HG03159 (cell line): Measurements from ENCODE around the gene MPZ.

Source experiments
- ATAC-seq: cut with Tn5 transposase; IDR thresholded peaks from one replicate; pipeline ENCODE4 v1.9.1; 2021; ENCODE audit warnings: mild to moderate bottlenecking, moderate library complexity; ENCODE audit not compliant: unreplicated experiment

The MPZ gene

DNA sequence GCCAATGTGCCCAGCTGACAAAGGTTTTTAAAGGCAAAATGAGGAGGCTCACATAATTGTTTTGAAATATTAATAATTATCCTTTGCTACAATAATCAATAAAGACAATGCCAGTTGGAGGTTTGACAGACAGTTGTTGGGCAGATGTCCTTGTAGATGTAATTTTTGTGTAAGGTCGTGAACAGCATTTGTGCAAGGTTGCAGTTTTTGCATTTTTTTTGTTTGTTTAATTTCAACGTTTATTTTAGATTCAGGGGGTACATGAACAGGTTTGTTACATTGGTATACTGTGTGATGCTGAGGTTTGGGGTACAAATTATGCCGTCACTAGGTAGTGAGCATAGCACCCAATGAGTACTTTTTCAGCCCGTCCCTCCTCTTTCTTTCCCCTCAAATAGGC is 9.3 kb downstream of the MPZ start:
- ATAC-seq: no peak

DNA sequence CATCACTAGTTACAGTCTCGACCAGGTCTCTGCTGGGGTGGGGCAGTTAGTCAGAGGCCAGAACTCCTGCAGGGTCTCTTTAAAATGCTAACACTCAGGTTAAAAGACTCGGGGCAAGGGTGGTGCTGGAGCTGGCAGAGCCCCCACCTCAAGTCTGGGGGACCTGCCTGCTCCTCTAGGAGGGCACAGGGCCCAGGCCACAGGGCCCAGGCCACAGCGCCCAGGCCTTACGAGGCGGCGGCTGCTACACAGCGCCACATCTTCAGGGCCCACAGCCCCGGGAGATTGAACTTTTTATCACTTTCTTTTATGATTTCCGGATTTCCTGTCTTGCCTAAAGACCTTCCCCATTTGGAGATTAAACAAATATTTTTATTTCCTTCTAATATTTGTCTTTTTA is 10.4 kb downstream of the MPZ start:
- no peak for ATAC-seq

DNA sequence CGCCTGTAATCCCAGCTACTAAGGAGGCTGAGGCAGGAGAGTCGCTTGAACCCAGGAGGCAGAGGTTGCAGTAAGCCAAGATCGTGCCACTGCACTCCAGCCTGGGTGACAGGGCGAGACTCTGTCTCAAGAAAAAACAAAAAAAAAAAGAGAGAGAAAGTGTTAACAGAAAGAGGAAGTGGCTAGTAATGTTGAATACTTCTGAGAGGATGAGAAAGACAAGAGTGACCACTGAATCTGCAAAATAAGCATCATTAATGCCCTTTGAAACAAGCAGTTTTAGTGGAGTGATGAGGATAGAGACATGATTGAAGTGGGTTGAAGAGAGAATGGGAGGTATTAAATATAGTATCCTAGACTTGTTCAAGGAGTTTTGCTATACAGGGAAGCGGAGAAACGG is 11.7 kb downstream of the MPZ start:
- no peak for ATAC-seq

DNA sequence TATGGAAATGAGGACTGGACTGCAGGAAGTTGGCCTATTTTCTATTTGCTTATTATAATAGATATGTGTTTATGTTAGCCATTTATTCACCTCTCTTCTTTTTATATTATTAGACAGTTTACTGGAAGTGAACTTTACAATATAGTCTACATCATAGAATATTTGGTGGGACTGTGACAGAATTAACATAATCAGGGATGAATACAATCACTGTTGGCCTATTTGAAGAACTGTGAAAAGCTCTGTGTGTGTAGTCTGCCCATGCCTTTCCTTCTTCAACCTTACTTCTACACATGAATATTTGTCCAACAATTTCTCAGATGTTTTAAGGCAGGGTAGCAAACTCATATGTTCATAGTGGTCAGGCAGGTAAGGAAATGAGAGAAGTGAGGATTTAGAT is 12.4 kb downstream of the MPZ start:
- ATAC-seq: no peak

DNA sequence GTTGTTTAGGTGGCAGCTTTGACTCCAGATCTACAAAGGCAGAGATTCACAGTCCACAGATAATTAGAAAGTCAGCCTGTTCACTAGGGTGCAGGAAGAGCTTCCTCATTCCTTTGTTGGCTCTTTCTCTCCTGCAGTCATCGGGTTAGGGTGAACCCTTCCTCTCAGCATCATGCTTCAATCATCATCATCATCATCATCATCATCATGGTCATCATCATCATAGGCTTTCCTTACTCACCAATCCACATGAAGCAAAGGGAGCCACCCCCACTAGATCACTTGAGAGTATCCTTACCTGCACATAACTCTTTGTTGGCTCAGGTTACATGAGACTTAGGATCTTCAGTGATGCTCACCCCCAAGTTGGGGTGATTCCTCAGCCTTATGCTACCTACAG is 19.0 kb downstream of the MPZ start:
- no peak for ATAC-seq

DNA sequence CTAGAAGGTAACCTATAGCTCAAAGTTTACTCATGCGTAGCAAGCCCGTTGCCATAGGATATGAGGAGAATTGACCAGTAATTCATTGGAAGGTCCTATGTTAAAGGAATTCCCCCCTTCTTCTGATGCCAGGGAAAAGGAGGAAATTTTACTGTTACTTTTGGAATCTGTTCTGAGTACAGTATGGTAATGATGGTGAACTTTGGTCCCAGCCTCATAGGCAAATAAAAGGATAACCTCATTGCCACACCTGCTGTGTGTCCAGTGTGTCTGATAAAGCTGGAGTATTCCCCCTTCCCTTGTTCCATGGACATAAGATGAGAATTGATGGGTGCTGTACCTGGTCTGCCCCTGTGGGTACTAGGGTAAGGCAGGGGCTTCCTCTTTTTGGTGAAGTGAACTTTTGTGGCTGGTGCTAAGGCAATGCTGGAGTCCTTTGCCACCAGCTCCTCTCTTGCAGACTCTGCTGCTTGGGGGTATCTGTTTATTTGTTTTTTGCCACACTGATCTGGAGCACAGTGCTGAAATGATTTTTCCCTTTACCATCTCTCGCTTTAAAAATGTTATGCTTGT is 22.2 kb downstream of the MPZ start:
- ATAC-seq: no peak

DNA sequence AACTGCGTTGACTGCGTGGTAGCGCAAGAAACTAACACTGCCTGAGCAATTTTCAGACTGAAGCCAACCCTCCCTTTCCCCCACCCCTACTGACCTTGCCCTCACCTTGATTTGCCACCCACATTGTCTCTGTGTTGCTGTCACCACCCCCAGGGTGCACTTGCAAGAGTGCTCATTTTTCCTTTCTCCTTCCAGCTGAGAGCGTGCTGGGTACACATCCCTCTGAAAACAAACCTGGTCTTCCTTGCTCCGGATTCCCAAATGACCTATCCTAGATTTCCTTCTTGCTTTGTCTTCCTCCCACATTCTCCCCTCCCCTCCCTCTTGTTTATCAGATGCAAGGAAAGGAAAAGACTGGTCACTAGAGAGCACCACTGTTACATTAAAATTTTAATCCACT is 24.2 kb downstream of the MPZ start:
- no peak for ATAC-seq

DNA sequence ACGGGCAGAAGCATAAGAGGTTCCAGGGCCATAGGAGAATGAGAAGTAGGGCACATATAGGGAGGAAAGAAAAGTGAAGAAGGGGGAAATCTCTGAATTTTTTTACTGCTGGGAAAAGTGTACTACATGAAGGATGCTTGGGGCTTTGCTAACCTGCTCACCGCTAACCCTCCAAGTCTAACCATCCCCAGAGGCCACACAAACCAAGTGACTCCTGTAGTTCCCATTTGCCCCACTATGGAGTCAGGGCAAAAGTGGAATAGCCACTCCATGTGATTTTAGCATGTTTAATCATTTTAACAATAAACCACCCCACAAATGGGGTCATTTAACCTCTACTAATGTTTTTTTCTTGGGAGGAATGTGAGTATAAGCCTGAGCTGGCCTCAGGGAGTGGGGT is 24.7 kb downstream of the MPZ start:
- no peak for ATAC-seq

DNA sequence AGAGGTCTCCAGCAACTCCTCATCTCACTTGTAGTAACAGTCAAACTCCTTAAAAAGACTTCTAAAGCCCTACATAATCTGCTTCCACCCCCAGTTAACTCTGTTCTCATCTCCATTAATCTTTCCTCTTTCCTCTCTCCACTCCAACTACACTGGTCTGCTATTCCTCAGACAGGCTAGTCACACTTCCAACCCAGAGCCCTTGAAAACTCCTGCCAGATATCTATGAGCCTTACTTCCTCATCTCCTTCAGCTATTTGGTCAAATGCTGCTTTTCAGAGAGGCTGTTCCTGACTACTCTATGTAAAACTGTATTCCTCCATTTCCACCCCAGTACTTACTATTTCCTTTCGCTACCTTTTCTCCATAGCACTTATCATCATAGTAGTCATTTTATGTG is 26.8 kb downstream of the MPZ start:
- no peak for ATAC-seq

DNA sequence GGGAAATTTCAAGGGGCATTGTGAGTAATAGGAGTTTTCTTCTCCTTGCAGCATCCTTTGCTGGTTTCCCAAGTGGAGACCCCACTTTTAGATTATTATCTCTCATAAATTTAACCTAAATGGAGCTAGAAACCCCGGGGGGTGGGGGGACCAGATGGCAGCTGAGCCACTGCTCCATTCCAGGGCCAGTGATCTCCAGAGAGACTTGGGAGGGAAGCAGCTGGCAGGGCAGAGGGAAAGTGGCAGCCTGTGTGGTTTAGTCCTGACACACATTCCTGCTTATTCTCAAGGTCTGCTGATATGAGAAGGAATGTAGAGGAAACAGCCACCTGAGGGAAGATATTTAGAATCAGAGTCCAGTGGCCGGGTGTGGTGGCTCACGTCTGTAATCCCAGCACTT is 34.9 kb downstream of the MPZ start:
- ATAC-seq: no peak

DNA sequence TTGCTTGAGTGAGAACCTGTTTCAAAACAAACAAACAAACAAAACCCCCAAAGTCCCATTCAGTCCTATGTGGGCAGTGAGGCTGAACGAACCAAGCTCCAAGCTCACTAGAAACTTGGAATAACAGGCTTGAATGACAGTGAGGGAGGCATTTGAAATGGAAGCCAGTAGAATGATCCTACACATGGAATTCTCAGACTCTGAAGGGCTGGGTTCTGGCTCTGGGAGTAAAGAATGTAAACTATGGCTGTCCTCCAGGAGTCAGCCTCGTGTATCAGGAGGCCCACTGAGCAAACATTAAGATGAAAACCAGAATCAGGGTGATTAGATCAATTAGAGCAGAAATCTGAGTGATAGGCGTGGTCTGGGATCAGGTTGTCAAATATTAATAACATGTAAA is 36.4 kb downstream of the MPZ start:
- no peak for ATAC-seq

DNA sequence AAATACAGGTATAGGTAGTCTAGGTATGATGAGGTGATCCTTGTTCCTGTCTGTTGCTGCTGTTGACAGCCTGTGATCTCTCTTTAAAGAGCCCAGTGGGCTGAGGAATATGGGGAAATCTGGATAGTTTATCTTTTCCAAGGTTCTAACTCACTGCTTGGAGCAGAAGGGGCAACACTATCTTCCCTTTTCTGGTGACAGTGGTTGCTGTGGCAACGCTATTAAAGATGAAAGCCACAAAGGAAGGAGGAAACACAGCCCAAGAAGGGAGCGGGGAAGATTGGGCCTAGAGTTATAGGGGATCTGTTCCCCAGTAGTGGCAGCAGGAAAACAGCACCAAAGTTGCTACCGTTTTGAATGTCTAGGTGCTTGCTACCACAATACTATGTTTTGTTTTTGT is 42.4 kb downstream of the MPZ start:
- ATAC-seq: no peak

DNA sequence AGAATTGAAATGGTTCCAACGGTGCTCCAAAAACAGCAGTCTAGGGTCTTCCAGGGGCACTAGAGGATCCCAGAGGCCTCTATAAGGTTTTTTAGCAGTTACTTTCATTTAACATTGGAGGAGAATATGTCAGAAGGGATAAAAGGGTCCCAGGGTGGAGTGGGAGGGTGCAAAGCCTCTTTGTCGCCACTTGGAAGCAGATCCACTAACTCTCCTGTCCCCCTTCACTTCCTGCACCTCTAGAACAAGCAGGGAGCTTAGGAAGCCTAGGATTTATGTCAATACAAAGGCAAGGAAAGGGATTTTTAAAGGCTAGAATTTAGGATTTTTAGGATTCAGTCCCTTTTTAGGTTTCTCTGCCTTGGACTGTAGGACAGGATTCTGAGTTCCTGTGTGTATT is 42.9 kb downstream of the MPZ start:
- ATAC-seq: no peak

DNA sequence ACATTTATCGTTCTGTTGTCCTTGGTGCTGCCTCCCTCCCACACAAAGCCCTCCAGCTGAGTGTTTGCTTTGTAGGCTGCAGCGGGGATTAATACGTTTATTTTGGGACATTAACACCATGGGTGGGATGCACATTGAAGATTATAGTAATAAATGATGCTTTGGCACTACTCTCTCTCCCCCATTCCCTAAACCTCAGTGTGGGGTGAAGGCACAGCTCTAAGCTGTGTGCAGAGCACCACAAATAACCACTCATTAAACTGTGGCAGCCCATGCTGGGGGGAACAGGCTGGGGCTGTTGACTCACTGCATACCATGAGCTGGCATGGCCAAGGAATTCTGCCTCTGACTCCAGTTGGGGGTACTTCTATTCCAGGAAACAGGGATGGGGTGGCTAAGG is 43.6 kb downstream of the MPZ start:
- ATAC-seq: no peak

DNA sequence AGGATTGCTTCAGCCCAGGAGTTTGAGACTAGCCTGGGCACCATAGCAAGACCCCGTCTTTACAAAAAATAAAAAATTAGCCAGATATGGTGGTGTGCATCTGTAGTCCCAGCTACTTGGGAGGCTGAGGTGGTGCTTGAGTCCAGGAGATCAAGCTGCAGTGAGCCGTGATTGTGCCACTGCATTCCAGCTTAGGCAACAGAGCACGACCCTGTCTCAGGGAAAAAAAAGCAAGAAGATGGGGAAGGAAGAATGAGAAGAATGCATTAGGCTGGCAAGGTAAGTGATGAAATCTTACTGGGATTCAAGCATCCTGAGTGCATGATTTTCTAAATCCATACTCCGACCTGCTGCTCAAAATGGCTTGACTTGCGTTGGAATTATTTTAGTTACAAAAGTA is 44.5 kb downstream of the MPZ start:
- no peak for ATAC-seq

DNA sequence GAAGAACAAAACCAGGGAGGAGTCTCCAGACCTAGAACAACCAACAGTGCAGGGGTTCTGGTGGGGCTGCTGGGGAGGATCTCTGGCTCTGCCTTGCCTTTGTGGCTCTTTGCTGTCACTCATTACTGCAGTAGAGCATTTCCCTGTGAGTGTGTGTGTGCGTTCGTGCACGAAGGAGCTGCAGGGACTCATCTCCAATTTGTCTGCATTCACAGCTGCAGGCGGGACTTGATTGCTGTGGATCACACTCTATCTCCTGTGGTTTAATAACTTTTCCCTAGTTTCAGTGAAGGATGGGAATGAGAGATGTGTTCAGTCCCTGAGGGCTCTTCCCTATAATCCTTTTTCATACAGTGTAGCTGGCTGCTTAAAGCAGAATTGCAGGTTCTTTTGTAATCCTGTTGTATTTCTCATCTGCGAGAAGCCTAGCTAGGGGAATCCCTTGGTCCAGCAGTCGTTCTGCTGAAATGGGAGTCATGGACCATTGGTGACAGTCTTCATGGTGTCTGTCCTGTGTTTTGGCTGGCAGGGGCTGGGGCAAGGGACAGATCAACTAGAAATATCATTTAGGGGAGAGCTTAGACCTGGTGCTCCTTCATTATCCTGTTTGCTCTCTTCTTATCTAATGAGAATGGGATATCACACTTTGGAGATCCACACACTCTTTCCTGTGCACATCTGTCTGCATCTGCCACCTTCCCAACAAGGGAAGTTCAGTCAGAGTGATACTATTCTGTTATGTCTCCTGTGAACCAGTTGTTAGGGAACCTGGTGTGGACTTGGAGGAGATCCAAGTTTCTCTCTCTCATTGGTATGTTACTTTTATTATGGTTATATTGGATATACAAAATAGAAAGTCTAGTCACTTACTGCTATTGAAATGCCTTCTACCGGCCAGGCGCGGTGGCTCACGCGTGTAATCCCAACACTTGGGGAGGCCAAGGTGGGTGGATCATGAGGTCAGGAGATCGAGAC is 48.2 kb downstream of the MPZ start:
- peak; percentile 52 for ATAC-seq

DNA sequence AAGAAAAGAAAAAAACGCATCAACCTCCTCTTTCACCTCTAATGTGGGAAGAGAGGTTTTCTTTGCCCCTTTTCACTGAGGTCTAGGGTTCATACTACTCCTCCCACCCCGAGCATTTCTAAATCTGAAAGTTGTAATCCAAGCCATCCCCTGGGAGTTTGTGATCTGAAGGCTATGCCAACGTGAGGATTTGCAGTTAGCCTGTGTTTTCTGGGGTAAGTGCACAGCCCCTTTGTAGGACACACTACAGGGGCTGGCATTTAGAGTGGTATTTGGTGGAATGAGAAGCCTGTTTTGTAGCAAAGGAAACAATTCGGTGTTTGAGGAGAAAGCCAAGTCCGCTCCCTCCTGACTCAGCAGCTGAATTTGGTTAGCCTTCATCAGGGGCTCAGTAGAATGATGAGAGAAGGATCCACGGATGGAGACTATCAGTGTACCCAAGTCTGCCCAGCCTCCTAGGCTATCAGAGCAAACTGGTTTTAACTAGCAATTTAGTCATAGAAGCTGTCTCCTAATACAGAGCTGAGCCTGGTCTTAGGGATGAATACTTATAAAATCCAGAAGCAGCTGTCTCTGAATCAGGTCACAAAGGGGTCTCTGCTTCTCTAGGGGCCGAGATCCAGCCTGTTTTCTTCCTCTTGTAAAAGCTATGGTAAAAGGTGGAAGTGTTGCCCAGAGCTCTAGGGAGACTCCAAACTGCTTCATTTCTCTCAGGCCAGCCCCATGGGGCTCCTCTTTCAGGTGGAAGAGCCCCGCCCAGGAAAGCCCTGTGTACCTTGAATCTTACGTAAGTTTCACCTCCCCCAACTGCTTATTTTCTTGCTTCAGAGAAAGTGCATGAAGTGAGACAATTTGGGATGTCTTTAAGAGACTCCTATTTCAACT is 49.1 kb downstream of the MPZ start:
- ATAC-seq: peak; percentile 13

DNA sequence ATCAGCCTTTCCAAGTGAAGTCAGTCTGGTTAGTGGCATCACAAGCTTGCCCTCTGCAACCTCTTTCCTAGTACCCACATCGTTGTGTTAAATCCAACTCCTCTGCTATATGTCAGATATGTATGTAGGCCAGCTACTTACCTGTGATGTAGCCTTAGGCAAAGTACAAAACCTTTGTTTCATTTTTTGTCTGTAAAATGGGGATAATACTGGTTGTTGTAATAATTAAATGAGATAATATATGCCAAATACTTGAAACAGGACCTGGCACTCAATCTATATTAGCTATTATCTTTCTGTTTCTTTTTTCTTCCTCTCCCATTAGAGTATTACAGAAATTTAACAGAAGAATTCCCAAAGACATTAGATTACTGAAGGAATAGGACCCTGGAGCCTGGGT is 50.0 kb downstream of the MPZ start:
- ATAC-seq: no peak

DNA sequence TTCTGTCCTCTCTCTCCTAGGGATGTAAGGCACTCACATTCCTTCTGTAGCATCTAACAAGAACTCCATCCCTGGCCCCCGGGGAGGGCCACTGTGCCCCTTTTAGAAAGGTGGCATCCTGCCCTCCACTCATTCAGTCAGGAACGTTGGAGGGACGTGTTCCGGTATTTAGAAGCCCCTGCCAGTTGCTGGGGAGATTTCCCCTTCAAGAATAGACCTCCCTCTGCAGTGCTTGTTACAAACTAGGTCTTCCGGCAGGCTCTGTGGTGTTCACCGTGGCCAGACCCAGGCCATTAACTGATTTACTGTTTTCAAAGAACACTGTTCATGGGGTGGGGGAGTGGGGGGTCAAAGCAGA is 50.4 kb downstream of the MPZ start:
- ATAC-seq: no peak

DNA sequence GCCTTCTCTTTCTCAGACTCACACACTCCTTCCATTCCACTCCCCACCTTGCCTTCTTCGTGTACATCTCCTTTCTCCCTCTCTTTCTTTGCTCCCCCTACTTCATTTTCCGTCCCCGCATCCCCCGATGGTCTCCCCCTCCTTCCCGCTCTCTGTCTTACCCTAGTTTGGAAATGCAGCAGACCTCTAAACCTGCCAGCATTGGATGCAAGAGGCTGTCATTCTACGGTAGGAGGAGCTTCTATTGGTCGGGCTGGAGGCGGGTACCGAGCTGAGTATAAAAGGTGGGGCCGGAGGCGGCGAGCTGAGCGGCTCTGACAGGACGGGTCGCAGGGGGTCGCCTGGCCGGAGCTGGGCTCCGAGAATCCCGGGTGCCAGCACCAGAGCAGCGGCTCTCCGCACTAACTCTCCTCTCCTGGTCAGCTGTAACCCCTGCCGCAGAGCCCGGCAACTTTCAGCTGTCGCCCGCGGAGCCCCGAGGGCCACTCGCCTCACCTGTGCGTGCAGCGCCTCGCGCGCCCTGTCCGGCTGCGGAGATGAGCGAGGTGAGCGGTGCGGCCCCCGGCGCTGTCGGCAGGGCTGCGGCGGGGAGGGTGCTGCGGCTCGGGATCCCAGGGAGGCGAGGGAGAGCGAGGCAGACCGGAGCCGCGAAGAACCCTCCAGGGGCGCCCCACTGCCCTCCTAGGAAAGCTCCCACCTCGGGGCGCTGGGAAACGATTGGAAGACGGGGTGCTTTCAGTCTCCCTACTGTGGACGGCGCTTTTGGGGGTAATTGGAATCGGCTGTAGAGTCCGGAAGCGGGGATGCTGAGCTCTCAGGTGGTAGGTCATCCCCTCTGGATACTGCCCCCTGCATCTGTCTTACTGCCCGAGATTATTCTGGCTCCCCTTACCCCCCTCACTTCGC is 51.1 kb downstream of the MPZ start, which contains the start of gene PCP4L1:
PCP4L1 (plus strand) TSS at position 307 of the 906 bp plus-strand sequence; CDS start at position 537, 230 bp downstream.
- ATAC-seq: peak; percentile 67
